Measurements from ENCODE around the gene LITAF. TPM values are rescaled to one million over a fixed set of nuclear protein-coding genes. Genes with fewer than 3 reads are reported as not detected.
"Not testable (repeated sequence)": the region's sequence is repeated elsewhere in the genome, so short reads cannot be mapped to it uniquely, and the experiment has no call there.

LITAF gene
- total RNA-seq, 1 donor from 2014 or later: 30.4 TPM

GRCh38 chr16:11507350-11507749 lies 79.4 kb downstream of the LITAF start:
- no peak for DNase-seq (ENCODE audit: low read depth)
- H3K4me3 ChIP-seq (ENCODE audit: low read depth, low read length): no peak overlapping the region
- TF ChIP-seq, protein P1, sequence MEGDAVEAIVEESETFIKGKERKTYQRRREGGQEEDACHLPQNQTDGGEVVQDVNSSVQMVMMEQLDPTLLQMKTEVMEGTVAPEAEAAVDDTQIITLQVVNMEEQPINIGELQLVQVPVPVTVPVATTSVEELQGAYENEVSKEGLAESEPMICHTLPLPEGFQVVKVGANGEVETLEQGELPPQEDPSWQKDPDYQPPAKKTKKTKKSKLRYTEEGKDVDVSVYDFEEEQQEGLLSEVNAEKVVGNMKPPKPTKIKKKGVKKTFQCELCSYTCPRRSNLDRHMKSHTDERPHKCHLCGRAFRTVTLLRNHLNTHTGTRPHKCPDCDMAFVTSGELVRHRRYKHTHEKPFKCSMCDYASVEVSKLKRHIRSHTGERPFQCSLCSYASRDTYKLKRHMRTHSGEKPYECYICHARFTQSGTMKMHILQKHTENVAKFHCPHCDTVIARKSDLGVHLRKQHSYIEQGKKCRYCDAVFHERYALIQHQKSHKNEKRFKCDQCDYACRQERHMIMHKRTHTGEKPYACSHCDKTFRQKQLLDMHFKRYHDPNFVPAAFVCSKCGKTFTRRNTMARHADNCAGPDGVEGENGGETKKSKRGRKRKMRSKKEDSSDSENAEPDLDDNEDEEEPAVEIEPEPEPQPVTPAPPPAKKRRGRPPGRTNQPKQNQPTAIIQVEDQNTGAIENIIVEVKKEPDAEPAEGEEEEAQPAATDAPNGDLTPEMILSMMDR (conservative IDR thresholded peaks at IDR 0.05; ENCODE audit: low read depth, low read length): no peak

- H3K4me3 ChIP-seq (ENCODE audit: low read depth, low read length): no peak overlapping the region
- no peak for DNase-seq (ENCODE audit: low read depth)
- TF ChIP-seq, protein P1 (conservative IDR thresholded peaks at IDR 0.05; ENCODE audit: low read depth, low read length): no peak
Observed at GRCh38 chr16:11506741-11507305, 79.9 kb downstream of the LITAF start.

GRCh38 chr16:11504261-11504660 lies 82.5 kb downstream of the LITAF start:
- DNase-seq (ENCODE audit: low read depth); H3K4me3 ChIP-seq (ENCODE audit: low read depth, low read length): not testable (repeated sequence)

- no peak for DNase-seq (ENCODE audit: low read depth)
- TF ChIP-seq, protein P1 (conservative IDR thresholded peaks at IDR 0.05; ENCODE audit: low read depth, low read length): no peak
- no peak overlapping the region for H3K4me3 ChIP-seq (ENCODE audit: low read depth, low read length)
Observed at GRCh38 chr16:11503566-11503965, 83.2 kb downstream of the LITAF start.

DNA sequence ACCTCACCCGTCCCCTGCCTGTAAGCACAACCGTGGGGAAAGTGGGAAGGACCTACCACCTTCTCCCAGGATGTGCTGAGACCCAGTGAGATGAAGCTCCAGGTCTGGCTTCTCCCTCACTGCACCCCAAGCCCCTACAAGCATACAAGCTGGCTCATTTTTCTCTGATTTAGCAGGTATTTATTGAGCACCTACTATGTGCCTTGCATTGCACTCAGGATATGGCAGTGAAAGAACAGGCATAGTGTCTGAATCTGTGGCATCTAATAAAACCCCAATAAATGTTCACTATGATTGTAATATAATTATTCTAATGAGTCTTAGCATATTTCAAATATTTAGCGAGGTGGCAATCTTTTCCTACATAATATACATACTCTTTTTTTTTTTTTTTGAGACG lies 84.5 kb downstream of the LITAF start:
- no peak for DNase-seq (ENCODE audit: low read depth)
- TF ChIP-seq, protein P1 (conservative IDR thresholded peaks at IDR 0.05; ENCODE audit: low read depth, low read length): no peak
- no peak overlapping the region for H3K4me3 ChIP-seq (ENCODE audit: low read depth, low read length)

DNA sequence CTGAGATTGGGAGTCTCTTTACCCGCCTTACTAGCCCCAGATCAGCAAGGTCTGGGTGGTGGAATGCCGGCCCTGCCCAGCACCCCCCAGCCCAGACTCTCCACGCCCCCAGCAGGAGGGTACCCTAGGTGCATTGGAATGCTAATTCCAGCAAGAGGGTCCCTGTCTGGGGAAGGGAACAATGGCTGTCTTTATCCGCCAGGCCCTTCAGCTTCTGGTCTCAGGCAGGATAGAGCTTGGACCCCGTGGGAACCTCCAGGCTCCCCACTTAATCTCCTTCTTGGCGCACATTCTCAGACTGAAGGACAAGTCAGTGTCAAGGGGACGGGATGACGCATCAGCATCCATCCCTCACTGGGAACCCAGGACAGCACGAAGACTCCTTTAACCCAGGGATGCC lies 85.1 kb downstream of the LITAF start:
- TF ChIP-seq, protein P1 (conservative IDR thresholded peaks at IDR 0.05; ENCODE audit: low read depth, low read length): no peak
- DNase-seq (ENCODE audit: low read depth): no peak
- no peak overlapping the region for H3K4me3 ChIP-seq (ENCODE audit: low read depth, low read length)

DNA sequence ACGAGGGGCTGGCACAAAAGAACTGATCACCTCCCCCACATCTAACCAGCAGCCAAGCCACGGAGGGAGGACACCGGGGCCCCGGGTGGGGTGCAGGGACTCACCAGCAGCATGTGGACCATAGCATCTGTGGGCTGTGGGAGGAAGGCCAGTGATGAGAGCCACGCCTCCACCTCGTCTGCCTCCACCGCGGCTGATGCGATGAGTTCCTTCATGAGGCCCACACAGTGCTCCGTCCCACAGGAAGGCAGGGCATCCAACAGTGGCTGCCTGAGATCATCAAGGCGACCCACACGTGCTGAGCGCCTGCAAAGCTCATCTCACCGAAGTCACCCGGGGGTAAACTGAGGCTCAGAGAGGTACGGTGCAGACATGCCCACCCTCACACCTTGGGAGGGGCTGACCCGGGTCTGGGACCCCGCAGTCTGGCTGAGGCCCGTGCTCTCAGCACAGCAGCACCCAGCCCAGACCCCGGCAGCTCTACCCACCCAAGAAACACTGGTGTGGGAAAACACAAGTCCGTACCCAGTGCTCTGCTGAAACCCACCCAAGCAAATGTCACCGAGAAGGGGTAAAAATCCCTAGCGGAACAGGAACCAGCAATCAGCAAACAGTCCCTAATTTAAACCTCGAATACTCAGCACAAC lies 85.9 kb downstream of the LITAF start:
- no peak for DNase-seq (ENCODE audit: low read depth)
- TF ChIP-seq, protein P1 (conservative IDR thresholded peaks at IDR 0.05; ENCODE audit: low read depth, low read length): no peak
- H3K4me3 ChIP-seq (ENCODE audit: low read depth, low read length): no peak overlapping the region
